ENCODE measurements around the gene HSPBP1. TPM values are rescaled to one million over a fixed set of nuclear protein-coding genes. Genes with fewer than 3 reads are reported as not detected.

Gene HSPBP1
- total RNA-seq, 1 experiment from 2014 or later: 65.2 TPM

GRCh38 chr19:55224038-55224665, 55.8 kb downstream of the HSPBP1 start:
- H3K4me1 Mint-ChIP-seq: peaks cover 4% of the 10 kb centered on the region; the same call in 1 of the 2 replicates
- no peak overlapping the region for H3K27ac Mint-ChIP-seq
- no peaks in the 10 kb centered on the region; the same call in 1 of the 2 replicates for H3K27me3 Mint-ChIP-seq (ENCODE audit: low read depth)
- CTCF ChIA-PET: no interaction called here
- H3K4me3 Mint-ChIP-seq: no peak overlapping the region
- POLR2A ChIA-PET: no interaction called here
- TF ChIP-seq CREB1 (CRISPR knock-in tag; IDR thresholded peaks at IDR 0.05): no peak
- no peak for TF ChIP-seq ZNF138 (CRISPR knock-in tag; conservative IDR thresholded peaks at IDR 0.05)
- TF ChIP-seq ZNF263 (CRISPR knock-in tag; IDR thresholded peaks at IDR 0.05; ENCODE audit: low read depth): no peak
- no peak for TF ChIP-seq GRHL2 (CRISPR knock-in tag; IDR thresholded peaks at IDR 0.05; ENCODE audit: insufficient replicate concordance, severe bottlenecking)
- TF ChIP-seq ZNF532 (CRISPR knock-in tag; IDR thresholded peaks at IDR 0.05; ENCODE audit: borderline replicate concordance): no peak
- TF ChIP-seq NR3C1 (CRISPR knock-in tag; conservative IDR thresholded peaks at IDR 0.05; ENCODE audit: low read depth): no peak
- no peak for TF ChIP-seq USF1 (CRISPR knock-in tag; IDR thresholded peaks at IDR 0.05)
- no peak for TF ChIP-seq SMAD4 (CRISPR knock-in tag; IDR thresholded peaks at IDR 0.05)
- no peak for TF ChIP-seq FOXP4 (CRISPR knock-in tag; IDR thresholded peaks at IDR 0.05)
- no peak for TF ChIP-seq ETV6 (CRISPR knock-in tag; IDR thresholded peaks at IDR 0.05)
- no peak for TF ChIP-seq SMAD3 (CRISPR knock-in tag; IDR thresholded peaks at IDR 0.05; ENCODE audit: borderline replicate concordance)
- TF ChIP-seq SOX15 (CRISPR knock-in tag; IDR thresholded peaks at IDR 0.05): no peak
- no peak for TF ChIP-seq PRRX2 (CRISPR knock-in tag; IDR thresholded peaks at IDR 0.05)
- TF ChIP-seq CTCF (IDR thresholded peaks at IDR 0.05): no peak
- no peak for TF ChIP-seq ZNF219 (CRISPR knock-in tag; IDR thresholded peaks at IDR 0.05; ENCODE audit: borderline replicate concordance)
- no peak for TF ChIP-seq E2F5 (CRISPR knock-in tag; IDR thresholded peaks at IDR 0.05)
- H3K36me3 Mint-ChIP-seq: peaks cover 4% of the 10 kb centered on the region; the same call in 1 of the 2 replicates
- ATAC-seq (no peak), DNase-seq (ENCODE audit: low spot score) (no peak)
- H3K9me3 Mint-ChIP-seq: peaks cover 11% of the 10 kb centered on the region
